ENCODE measurements around the gene ACTR2.

The ACTR2 gene

GRCh38 chr2:65297544-65297943 lies 69.9 kb downstream of the ACTR2 start:
- ChIA-PET POLR2A (interaction anchor here (1.0 kb wide), 1 partner anchor 134 kb away, joined by 3 read pairs; the partner anchor contains the start of gene SPRED2), CTCF (interaction anchor here (0.6 kb wide), 2 partner anchors 24 to 396 kb away, joined by 3 read pairs; no protein-coding TSS in a partner anchor)
- H3K4me1 ChIP-seq (ENCODE audit: control insufficient read depth, insufficient read depth, low read length) = peaks cover 12% of the 10 kb centered on the region
- no peak for TF ChIP-seq ZNF654 (tag by site-specific recombination; IDR thresholded peaks at IDR 0.05; ENCODE audit: low read depth)
- no peak overlapping the region for H3K27ac ChIP-seq (ENCODE audit: extremely low read depth, low read depth, low read length)
- no peaks in the 10 kb centered on the region for H3K36me3 ChIP-seq (ENCODE audit: control insufficient read depth in 2 of 2, insufficient read depth in 1 of 2, low read length in 2 of 2)
- no peaks in the 10 kb centered on the region for H3K9me3 ChIP-seq (ENCODE audit: control insufficient read depth, insufficient read depth, low read depth, low read length)
- no peak overlapping the region for H3K4me3 ChIP-seq (ENCODE audit: low read depth, low read length)

GRCh38 chr2:65298089-65298488 lies 70.5 kb downstream of the ACTR2 start:
- ChIA-PET POLR2A (no interaction called here), CTCF (no interaction called here)
- Histone ChIP-seq H3K4me3 (ENCODE audit: low read depth, low read length) (no peak overlapping the region), H3K36me3 (ENCODE audit: control insufficient read depth in 2 of 2, insufficient read depth in 1 of 2, low read length in 2 of 2) (no peaks in the 10 kb centered on the region), H3K4me1 (ENCODE audit: control insufficient read depth, insufficient read depth, low read length) (peaks cover 12% of the 10 kb centered on the region), H3K27ac (ENCODE audit: extremely low read depth, low read depth, low read length) (no peak overlapping the region), H3K9me3 (ENCODE audit: control insufficient read depth, insufficient read depth, low read depth, low read length) (no peaks in the 10 kb centered on the region)
- TF ChIP-seq ZNF776 (tag by site-specific recombination; IDR thresholded peaks at IDR 0.05; ENCODE audit: borderline replicate concordance) (no peak), ZNF549 (tag by site-specific recombination; IDR thresholded peaks at IDR 0.05) (no peak), ZNF626 (tag by site-specific recombination; IDR thresholded peaks at IDR 0.05) (no peak), TSHZ1 (tag by site-specific recombination; IDR thresholded peaks at IDR 0.05; ENCODE audit: borderline replicate concordance) (no peak), ZNF133 (tag by site-specific recombination; IDR thresholded peaks at IDR 0.05) (no peak), HOXD13 (CRISPR knock-in tag; IDR thresholded peaks at IDR 0.05; ENCODE audit: borderline replicate concordance) (no peak), FEZF1 (tag by site-specific recombination; IDR thresholded peaks at IDR 0.05) (no peak), ZNF596 (tag by site-specific recombination; IDR thresholded peaks at IDR 0.05) (no peak), SETDB1 (IDR thresholded peaks at IDR 0.05; ENCODE audit: insufficient read length, low read length) (no peak)

GRCh38 chr2:65299246-65299645 lies 71.6 kb downstream of the ACTR2 start:
- Histone ChIP-seq H3K4me3 (ENCODE audit: low read depth, low read length) (no peak overlapping the region), H3K9me3 (ENCODE audit: control insufficient read depth, insufficient read depth, low read depth, low read length) (no peaks in the 10 kb centered on the region), H3K36me3 (ENCODE audit: control insufficient read depth in 2 of 2, insufficient read depth in 1 of 2, low read length in 2 of 2) (no peaks in the 10 kb centered on the region; a peak in 1 of 3 replicates), H3K27ac (ENCODE audit: extremely low read depth, low read depth, low read length) (no peak overlapping the region), H3K4me1 (ENCODE audit: control insufficient read depth, insufficient read depth, low read length) (peaks cover 12% of the 10 kb centered on the region)
- ChIA-PET POLR2A (no interaction called here), CTCF (no interaction called here)
- TF ChIP-seq ZNF248 (tag by site-specific recombination; IDR thresholded peaks at IDR 0.05) (no peak), ZNF501 (tag by site-specific recombination; IDR thresholded peaks at IDR 0.05) (no peak), ZFP69B (tag by site-specific recombination; IDR thresholded peaks at IDR 0.05) (no peak), ZNF777 (tag by site-specific recombination; IDR thresholded peaks at IDR 0.05; ENCODE audit: borderline replicate concordance) (no peak), ZBTB6 (tag by site-specific recombination; IDR thresholded peaks at IDR 0.05) (no peak), FEZF1 (tag by site-specific recombination; IDR thresholded peaks at IDR 0.05) (no peak), ZBTB10 (tag by site-specific recombination; IDR thresholded peaks at IDR 0.05) (no peak), YY2 (tag by site-specific recombination; IDR thresholded peaks at IDR 0.05) (no peak), PATZ1 (tag by site-specific recombination; IDR thresholded peaks at IDR 0.05) (no peak), BCL11A (tag by site-specific recombination; IDR thresholded peaks at IDR 0.05; ENCODE audit: low read depth) (no peak), MZF1 (tag by site-specific recombination; IDR thresholded peaks at IDR 0.05; ENCODE audit: borderline replicate concordance) (no peak), TCF7L2 (IDR thresholded peaks at IDR 0.05; ENCODE audit: borderline replicate concordance, low read depth, low read length) (no peak), REPIN1 (tag by site-specific recombination; IDR thresholded peaks at IDR 0.05; ENCODE audit: low read depth) (no peak)
